ENCODE measurements around the gene CTTNBP2.
A peak's percentile ranks its signal among the peaks of the same experiment; 100 is the strongest.

Gene CTTNBP2, protein sequence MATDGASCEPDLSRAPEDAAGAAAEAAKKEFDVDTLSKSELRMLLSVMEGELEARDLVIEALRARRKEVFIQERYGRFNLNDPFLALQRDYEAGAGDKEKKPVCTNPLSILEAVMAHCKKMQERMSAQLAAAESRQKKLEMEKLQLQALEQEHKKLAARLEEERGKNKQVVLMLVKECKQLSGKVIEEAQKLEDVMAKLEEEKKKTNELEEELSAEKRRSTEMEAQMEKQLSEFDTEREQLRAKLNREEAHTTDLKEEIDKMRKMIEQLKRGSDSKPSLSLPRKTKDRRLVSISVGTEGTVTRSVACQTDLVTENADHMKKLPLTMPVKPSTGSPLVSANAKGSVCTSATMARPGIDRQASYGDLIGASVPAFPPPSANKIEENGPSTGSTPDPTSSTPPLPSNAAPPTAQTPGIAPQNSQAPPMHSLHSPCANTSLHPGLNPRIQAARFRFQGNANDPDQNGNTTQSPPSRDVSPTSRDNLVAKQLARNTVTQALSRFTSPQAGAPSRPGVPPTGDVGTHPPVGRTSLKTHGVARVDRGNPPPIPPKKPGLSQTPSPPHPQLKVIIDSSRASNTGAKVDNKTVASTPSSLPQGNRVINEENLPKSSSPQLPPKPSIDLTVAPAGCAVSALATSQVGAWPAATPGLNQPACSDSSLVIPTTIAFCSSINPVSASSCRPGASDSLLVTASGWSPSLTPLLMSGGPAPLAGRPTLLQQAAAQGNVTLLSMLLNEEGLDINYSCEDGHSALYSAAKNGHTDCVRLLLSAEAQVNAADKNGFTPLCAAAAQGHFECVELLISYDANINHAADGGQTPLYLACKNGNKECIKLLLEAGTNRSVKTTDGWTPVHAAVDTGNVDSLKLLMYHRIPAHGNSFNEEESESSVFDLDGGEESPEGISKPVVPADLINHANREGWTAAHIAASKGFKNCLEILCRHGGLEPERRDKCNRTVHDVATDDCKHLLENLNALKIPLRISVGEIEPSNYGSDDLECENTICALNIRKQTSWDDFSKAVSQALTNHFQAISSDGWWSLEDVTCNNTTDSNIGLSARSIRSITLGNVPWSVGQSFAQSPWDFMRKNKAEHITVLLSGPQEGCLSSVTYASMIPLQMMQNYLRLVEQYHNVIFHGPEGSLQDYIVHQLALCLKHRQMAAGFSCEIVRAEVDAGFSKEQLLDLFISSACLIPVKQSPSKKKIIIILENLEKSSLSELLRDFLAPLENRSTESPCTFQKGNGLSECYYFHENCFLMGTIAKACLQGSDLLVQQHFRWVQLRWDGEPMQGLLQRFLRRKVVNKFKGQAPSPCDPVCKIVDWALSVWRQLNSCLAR (N-terminal part only)

DNA sequence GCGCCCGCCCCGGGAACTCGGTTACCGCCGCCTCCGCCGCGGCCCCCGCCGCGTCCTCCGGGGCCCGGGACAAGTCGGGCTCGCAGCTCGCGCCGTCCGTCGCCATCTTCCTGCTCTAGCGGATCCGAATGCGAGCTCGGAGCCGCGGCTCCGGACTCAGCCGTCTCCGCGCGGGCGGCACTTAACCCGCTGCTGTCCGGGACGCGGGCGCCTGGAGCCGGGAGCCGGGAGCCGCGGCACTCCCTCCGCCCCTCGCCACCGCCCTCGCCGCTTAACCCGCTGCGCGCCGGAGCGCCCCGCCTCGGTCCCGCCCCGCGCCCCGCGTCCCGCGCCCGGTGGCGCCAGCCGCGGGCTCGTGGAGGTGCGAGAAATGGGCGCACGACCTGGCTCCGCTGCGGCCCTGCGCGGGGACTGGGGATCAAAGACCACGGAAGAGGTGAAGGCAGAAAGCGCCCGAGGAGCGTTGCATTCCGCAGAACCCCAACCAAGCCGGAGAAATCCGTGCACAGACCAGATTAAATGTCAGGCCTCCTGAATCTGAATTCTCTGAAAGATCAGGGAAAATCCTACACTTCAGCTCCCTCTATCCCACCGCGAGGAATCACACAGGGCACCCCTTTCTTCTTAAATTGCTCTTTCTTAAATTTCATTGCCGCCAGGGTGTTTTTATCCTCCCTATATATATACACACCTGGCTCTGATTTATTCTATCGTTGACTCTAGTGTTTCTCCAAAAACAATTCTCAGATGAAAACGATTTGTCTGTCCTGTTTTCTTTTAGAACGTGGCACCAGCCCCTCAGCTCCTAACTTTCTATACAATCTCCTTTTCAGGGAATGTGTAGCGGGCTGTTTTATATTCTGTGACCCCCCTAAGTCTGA lies at the start of gene CTTNBP2:
CTTNBP2 (minus strand) TSS at position 132 of the 881 bp plus-strand sequence; CDS start at position 106, 26 bp downstream.
- peak within 1 kb of the TSS in 17 of 21 experiments; percentile 27 to 77 (median 66) for H3K27ac ChIP-seq
- peak within 1 kb of the TSS; percentile 39 to 70 (median 52) for H3K4me3 ChIP-seq

DNA sequence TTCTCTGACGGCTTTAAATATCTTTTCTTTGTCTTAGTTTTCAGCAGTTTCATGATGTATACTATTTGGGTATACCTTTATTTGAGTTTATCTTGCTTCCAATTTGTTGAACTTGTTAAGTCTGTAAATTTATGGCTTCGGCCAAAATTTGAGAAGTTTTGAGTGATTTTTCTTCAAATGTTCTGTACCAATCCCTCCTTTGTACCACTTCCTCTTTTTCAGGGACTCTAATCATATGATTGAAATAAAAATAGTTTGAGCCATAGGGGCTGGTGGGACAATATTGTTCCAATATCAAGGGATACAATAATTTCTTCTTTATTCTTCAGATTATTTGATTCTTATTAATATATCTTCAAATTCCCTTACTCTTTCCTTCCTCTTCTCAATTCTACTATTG lies 43.1 kb upstream of the CTTNBP2 start:
- Histone ChIP-seq H3K27ac (no peak overlapping the region), H3K4me3 (no peak overlapping the region)

DNA sequence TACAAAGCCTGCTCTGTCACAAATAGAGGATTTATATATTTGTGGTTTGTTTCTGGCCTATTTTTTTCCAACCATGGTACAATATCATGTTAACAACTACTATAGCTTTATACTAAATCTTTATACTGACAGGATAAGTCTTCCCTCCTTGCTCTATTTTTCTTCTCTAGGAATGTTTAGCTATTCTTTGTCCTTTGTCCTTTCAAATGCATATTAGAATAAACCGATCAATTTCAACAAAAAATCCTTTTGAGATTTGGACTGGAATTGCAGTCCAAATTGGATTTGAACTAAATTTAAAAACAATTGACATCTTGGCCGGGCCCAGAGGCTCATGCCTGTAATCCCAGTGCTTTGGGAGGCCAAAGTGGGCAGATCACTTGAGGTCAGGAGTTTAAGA lies 39.2 kb upstream of the CTTNBP2 start:
- Histone ChIP-seq H3K4me3 (no peak overlapping the region), H3K27ac (no peak overlapping the region)

GRCh38 chr7:117908031-117908795 lies 35.0 kb upstream of the CTTNBP2 start:
- Histone ChIP-seq H3K4me3 (no peak overlapping the region), H3K27ac (no peak overlapping the region)

GRCh38 chr7:117907049-117907640 lies 33.9 kb upstream of the CTTNBP2 start:
- no peak overlapping the region for H3K27ac ChIP-seq
- no peak overlapping the region for H3K4me3 ChIP-seq

GRCh38 chr7:117902314-117902889 lies 29.2 kb upstream of the CTTNBP2 start:
- Histone ChIP-seq H3K27ac (no peak overlapping the region), H3K4me3 (no peak overlapping the region)

GRCh38 chr7:117901089-117901797 lies 28.0 kb upstream of the CTTNBP2 start:
- Histone ChIP-seq H3K4me3 (no peak overlapping the region), H3K27ac (no peak overlapping the region)

GRCh38 chr7:117896339-117896738 lies 23.1 kb upstream of the CTTNBP2 start:
- Histone ChIP-seq H3K4me3 (no peak overlapping the region), H3K27ac (no peak overlapping the region)

GRCh38 chr7:117895276-117895675 lies 22.0 kb upstream of the CTTNBP2 start:
- H3K4me3 ChIP-seq, result no peak overlapping the region
- no peak overlapping the region for H3K27ac ChIP-seq

- Histone ChIP-seq H3K4me3 (no peak overlapping the region), H3K27ac (no peak overlapping the region)
Measured at GRCh38 chr7:117894037-117894436, 20.8 kb upstream of the CTTNBP2 start.

DNA sequence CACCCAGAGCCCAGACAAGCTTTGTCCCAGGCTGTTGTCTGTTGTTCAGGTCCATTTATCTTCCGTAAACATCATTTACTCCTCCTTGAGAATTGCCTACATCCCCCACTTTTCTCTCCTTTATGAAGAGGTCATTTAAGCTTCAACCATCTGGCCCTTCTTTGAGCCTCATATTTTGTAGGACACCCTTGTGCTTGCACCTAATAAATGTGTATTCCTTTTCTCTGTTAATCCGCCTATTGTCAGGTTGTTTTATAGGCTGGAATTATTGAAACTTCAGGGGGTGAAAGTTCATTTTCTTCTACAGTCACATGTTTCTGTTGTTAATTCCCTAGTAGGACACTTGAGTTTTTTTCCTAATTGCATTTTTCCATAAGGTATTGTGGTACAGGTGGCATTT lies 19.6 kb upstream of the CTTNBP2 start:
- H3K27ac ChIP-seq, result no peak overlapping the region

DNA sequence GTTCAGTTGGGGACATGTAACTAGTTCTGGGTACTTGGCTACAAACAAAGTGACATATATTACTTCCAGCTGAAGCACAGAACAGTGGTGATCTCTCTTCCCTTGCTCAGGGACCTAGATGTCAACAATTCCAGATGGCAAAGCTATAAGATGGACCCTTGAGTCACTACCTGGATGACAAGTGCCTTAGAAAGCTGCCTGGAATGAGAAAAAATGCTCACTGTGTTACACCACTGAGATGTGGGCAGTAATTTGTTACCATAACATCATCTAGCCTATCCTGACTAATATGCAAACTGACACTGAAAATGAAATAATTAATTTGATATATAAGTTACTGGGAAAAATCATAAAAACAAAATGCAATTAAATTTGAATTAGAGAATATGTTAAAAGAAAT lies 16.4 kb upstream of the CTTNBP2 start:
- Histone ChIP-seq H3K27ac (no peak overlapping the region), H3K4me3 (no peak overlapping the region)

More for the DNA sequence above, 19.6 kb upstream of the CTTNBP2 start:
- no peak overlapping the region for H3K4me3 ChIP-seq

DNA sequence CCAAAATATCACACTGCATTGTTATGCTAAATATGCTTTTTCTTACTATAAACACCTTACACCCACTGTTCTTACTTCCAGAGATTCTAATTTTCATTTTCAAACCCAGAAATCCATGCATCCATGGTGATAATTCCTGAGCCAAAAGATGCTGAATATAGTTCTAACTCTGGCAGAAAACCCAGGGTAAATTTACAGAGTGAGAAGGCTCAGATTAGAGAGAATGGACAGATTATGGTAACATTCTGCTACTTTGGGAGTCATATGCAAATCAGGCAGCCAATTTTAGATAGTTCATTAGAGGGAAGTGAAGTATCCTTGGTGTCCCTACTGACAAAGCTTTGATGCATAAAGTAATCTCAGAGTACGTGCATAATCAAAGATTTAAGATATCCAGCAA lies 15.4 kb upstream of the CTTNBP2 start:
- Histone ChIP-seq H3K27ac (no peak overlapping the region), H3K4me3 (no peak overlapping the region)

- H3K27ac ChIP-seq, result no peak overlapping the region
Measured at GRCh38 chr7:117882594-117882993, 9.4 kb upstream of the CTTNBP2 start.

DNA sequence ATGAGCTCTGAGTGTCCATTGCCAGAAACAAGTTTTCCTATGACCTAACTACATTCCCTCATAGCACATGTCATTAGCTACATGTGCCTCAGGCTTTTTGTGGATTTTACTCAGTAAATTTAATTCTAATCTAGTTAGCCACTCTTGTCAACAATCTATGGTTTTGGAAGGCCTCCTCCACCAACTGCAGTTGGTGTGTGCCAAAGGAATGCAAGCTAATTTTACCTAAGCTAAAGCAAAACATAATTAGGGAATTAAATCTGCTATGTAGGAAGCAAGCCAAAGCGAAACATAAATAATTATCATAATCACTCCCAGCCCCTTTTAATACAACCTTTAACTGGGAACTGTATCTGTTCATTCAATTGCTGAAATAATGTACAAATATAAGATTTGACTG lies 3.5 kb upstream of the CTTNBP2 start:
- Histone ChIP-seq H3K27ac (no peak overlapping the region), H3K4me3 (no peak overlapping the region)

More at GRCh38 chr7:117882594-117882993, 9.4 kb upstream of the CTTNBP2 start:
- H3K4me3 ChIP-seq, result no peak overlapping the region

- Histone ChIP-seq H3K27ac (no peak overlapping the region), H3K4me3 (no peak overlapping the region)
Measured at GRCh38 chr7:117875566-117875965, 2.3 kb upstream of the CTTNBP2 start.

DNA sequence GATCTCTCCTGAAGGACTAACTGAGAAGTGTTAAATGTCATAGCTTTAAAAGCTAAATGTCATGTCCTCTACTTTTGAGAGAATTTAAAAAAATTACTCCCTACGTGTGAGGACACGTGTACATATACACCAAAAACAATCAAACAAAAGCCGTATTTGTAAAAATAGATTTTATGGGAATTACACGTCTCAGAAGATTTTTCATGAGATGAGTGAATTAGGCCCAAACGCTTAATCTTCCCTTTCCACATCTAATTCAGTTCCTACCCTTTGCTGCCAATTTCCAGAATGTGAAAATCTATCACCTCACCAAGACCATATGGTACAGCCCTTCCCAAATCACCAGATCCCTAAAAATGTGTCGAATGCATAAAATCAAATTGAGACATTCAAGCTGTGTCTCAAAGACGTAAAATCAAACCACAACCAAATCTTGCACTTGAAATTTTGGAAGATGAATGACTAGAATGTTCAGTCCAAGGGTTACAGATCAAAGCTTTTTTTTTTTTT lies 1.0 kb upstream of the CTTNBP2 start:
- H3K4me3 ChIP-seq, result no peak overlapping the region
- H3K27ac ChIP-seq, result peak overlapping the region in 1 of 21 experiments; percentile 67

Measured in skin epidermis (tissue), 12 donors.